ENCODE measurements around the gene SEMA6A.

DNA sequence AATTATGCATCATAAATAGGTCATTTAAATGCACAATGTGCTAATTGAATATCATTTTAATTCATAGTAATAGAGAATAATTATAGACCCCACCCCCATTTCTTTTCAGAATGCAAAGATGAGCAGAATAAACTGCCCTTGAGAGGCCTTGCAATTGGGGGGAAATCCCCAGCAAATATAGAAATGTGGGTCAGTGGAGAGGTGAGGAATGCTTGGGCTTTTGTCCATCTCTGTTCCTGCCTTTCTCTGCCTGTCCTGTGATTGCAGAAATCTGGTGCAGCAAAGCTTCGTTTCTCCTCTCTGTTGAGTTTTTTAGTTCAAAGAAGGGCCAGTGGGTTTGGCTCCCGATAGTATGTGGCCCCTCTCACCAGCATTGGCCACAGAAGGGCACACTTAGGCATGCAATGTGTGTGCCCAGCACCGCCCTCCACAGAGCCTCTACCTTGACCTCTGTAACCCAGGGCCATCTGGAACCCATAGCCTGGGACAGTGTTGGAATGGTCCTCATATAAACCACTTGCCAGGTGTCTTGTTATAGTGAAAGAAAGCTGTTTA, 164.2 kb downstream of the SEMA6A start:
- TF ChIP-seq CTCF (IDR thresholded peaks at IDR 0.05) = no peak
- no peak for TF ChIP-seq POLR2A (IDR thresholded peaks at IDR 0.05)
